ENCODE results near the gene KCNB1. TPM values are rescaled to one million over a fixed set of nuclear protein-coding genes. Genes with fewer than 3 reads are reported as not detected.

Gene KCNB1
- total and polyA plus RNA-seq, 4 donors: under 0.01 to 3.4 (median 1.4) TPM

- H3K9ac ChIP-seq (ENCODE audit: low read depth in 1 of 2, low read length in 2 of 2): no peak overlapping the region
- no peaks in the 10 kb centered on the region for H3K36me3 ChIP-seq (ENCODE audit: control insufficient read depth in 4 of 4, insufficient read depth in 3 of 4, low read depth in 1 of 4, low read length in 3 of 4)
- no peaks in the 10 kb centered on the region for H3K27me3 ChIP-seq (ENCODE audit: control insufficient read depth in 4 of 4, insufficient read depth in 4 of 4, low read length in 3 of 4)
- no peak for DNase-seq (ENCODE audit: low spot score)
- 92% methylated on average over 8 of the region's 8 CpGs for WGBS
- H3K9me3 ChIP-seq (ENCODE audit: control insufficient read depth in 4 of 4, low read length in 3 of 4): no peaks in the 10 kb centered on the region
- H3K4me1 ChIP-seq (ENCODE audit: control insufficient read depth in 4 of 4, insufficient read depth in 4 of 4, low read length in 3 of 4): peaks cover 0 to 3% (median 2%) of the 10 kb centered on the region in 4 donors
- TF ChIP-seq HNF4G (IDR thresholded peaks at IDR 0.05) (no peak), YY1 (IDR thresholded peaks at IDR 0.05) (no peak)
- TF ChIP-seq, protein P1, sequence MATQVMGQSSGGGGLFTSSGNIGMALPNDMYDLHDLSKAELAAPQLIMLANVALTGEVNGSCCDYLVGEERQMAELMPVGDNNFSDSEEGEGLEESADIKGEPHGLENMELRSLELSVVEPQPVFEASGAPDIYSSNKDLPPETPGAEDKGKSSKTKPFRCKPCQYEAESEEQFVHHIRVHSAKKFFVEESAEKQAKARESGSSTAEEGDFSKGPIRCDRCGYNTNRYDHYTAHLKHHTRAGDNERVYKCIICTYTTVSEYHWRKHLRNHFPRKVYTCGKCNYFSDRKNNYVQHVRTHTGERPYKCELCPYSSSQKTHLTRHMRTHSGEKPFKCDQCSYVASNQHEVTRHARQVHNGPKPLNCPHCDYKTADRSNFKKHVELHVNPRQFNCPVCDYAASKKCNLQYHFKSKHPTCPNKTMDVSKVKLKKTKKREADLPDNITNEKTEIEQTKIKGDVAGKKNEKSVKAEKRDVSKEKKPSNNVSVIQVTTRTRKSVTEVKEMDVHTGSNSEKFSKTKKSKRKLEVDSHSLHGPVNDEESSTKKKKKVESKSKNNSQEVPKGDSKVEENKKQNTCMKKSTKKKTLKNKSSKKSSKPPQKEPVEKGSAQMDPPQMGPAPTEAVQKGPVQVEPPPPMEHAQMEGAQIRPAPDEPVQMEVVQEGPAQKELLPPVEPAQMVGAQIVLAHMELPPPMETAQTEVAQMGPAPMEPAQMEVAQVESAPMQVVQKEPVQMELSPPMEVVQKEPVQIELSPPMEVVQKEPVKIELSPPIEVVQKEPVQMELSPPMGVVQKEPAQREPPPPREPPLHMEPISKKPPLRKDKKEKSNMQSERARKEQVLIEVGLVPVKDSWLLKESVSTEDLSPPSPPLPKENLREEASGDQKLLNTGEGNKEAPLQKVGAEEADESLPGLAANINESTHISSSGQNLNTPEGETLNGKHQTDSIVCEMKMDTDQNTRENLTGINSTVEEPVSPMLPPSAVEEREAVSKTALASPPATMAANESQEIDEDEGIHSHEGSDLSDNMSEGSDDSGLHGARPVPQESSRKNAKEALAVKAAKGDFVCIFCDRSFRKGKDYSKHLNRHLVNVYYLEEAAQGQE (IDR thresholded peaks at IDR 0.05): no peak
- H3K27ac ChIP-seq (ENCODE audit: low read depth in 1 of 2, low read length in 2 of 2): no peak overlapping the region
- H3K4me3 ChIP-seq (ENCODE audit: low read depth in 1 of 3, low read length in 3 of 3): no peak overlapping the region
Measured at GRCh38 chr20:49466114-49466912, 16.2 kb downstream of the KCNB1 start.

- TF ChIP-seq, protein P2, sequence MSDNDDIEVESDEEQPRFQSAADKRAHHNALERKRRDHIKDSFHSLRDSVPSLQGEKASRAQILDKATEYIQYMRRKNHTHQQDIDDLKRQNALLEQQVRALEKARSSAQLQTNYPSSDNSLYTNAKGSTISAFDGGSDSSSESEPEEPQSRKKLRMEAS (IDR thresholded peaks at IDR 0.05): no peak
- TF ChIP-seq, protein P3, sequence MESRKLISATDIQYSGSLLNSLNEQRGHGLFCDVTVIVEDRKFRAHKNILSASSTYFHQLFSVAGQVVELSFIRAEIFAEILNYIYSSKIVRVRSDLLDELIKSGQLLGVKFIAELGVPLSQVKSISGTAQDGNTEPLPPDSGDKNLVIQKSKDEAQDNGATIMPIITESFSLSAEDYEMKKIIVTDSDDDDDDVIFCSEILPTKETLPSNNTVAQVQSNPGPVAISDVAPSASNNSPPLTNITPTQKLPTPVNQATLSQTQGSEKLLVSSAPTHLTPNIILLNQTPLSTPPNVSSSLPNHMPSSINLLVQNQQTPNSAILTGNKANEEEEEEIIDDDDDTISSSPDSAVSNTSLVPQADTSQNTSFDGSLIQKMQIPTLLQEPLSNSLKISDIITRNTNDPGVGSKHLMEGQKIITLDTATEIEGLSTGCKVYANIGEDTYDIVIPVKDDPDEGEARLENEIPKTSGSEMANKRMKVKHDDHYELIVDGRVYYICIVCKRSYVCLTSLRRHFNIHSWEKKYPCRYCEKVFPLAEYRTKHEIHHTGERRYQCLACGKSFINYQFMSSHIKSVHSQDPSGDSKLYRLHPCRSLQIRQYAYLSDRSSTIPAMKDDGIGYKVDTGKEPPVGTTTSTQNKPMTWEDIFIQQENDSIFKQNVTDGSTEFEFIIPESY (IDR thresholded peaks at IDR 0.05): no peak
- no peak for TF ChIP-seq HNF4A (conservative IDR thresholded peaks at IDR 0.05)
- no peaks in the 10 kb centered on the region for H3K9me3 ChIP-seq (ENCODE audit: control insufficient read depth in 4 of 4, low read length in 3 of 4)
- 95% methylated on average over 7 of the region's 7 CpGs for WGBS
Measured at GRCh38 chr20:49464556-49464955, 17.9 kb downstream of the KCNB1 start.

GRCh38 chr20:49462626-49463025 lies 19.8 kb downstream of the KCNB1 start:
- TF ChIP-seq, protein P3 (IDR thresholded peaks at IDR 0.05): no peak
- TF ChIP-seq JUND (IDR thresholded peaks at IDR 0.05) (no peak), GABPA (IDR thresholded peaks at IDR 0.05 in 1 of 2, conservative IDR thresholded peaks at IDR 0.05 in 1 of 2) (no peak), RXRA (IDR thresholded peaks at IDR 0.05) (no peak), EGR1 (IDR thresholded peaks at IDR 0.05; ENCODE audit: low read depth in 2 of 2) (no peak), FOXA2 (IDR thresholded peaks at IDR 0.05) (no peak), HNF4G (IDR thresholded peaks at IDR 0.05) (no peak), SP1 (IDR thresholded peaks at IDR 0.05) (no peak), ATF3 (IDR thresholded peaks at IDR 0.05) (no peak), HNF4A (conservative IDR thresholded peaks at IDR 0.05) (no peak)
- Histone ChIP-seq H3K27ac (ENCODE audit: low read depth in 1 of 2, low read length in 2 of 2) (no peak overlapping the region), H3K9me3 (ENCODE audit: control insufficient read depth in 4 of 4, low read length in 3 of 4) (no peaks in the 10 kb centered on the region), H3K9ac (ENCODE audit: low read depth in 1 of 2, low read length in 2 of 2) (no peak overlapping the region), H3K36me3 (ENCODE audit: control insufficient read depth in 4 of 4, insufficient read depth in 3 of 4, low read depth in 1 of 4, low read length in 3 of 4) (no peaks in the 10 kb centered on the region), H3K4me1 (ENCODE audit: control insufficient read depth in 4 of 4, insufficient read depth in 4 of 4, low read length in 3 of 4) (peaks cover 0 to 12% (median 6%) of the 10 kb centered on the region in 4 donors), H3K27me3 (ENCODE audit: control insufficient read depth in 4 of 4, insufficient read depth in 4 of 4, low read length in 3 of 4) (no peaks in the 10 kb centered on the region), H3K4me3 (ENCODE audit: low read depth in 1 of 3, low read length in 3 of 3) (no peak overlapping the region)
- 79% methylated on average over 6 of the region's 6 CpGs for WGBS
- DNase-seq (ENCODE audit: low spot score): no peak

More at GRCh38 chr20:49464556-49464955, 17.9 kb downstream of the KCNB1 start:
- Histone ChIP-seq H3K27ac (ENCODE audit: low read depth in 1 of 2, low read length in 2 of 2) (no peak overlapping the region), H3K4me3 (ENCODE audit: low read depth in 1 of 3, low read length in 3 of 3) (no peak overlapping the region), H3K4me1 (ENCODE audit: control insufficient read depth in 4 of 4, insufficient read depth in 4 of 4, low read length in 3 of 4) (peaks cover 0 to 12% (median 6%) of the 10 kb centered on the region in 4 donors), H3K27me3 (ENCODE audit: control insufficient read depth in 4 of 4, insufficient read depth in 4 of 4, low read length in 3 of 4) (no peaks in the 10 kb centered on the region), H3K9ac (ENCODE audit: low read depth in 1 of 2, low read length in 2 of 2) (no peak overlapping the region), H3K36me3 (ENCODE audit: control insufficient read depth in 4 of 4, insufficient read depth in 3 of 4, low read depth in 1 of 4, low read length in 3 of 4) (no peaks in the 10 kb centered on the region)
- DNase-seq (ENCODE audit: low spot score): no peak
